Brain pericyte (primary cell): Measurements from ENCODE around the gene UBR4.
A peak's percentile ranks its signal among the peaks of the same experiment; 100 is the strongest.
"Not testable (repeated sequence)": the region's sequence is repeated elsewhere in the genome, so short reads cannot be mapped to it uniquely, and the experiment has no call there.

ENCODE experiments used
- DNase-seq: peaks from one replicate; pipeline ENCODE4 v3.0.0-alpha.2; 2012; ENCODE audit warnings: low read depth, low spot score

The UBR4 gene

GRCh38 chr1:19209990-19210771 lies at the start of gene UBR4:
Gene UBR4 (minus strand): TSS chr1:19210266. CDS start chr1:19210248, 18 bp downstream.
- DNase-seq, result peak; percentile 84

- no peak for DNase-seq
Observed at GRCh38 chr1:19258353-19258752, 48.3 kb upstream of the UBR4 start.

- DNase-seq, result no peak
Observed at GRCh38 chr1:19257178-19257914, 47.3 kb upstream of the UBR4 start.

GRCh38 chr1:19256301-19256700 lies 46.2 kb upstream of the UBR4 start:
- not testable (repeated sequence) for DNase-seq

- no peak for DNase-seq
Observed at GRCh38 chr1:19255288-19255687, 45.2 kb upstream of the UBR4 start.

GRCh38 chr1:19254416-19254815 lies 44.4 kb upstream of the UBR4 start:
- DNase-seq, result no peak

- peak; percentile 46 for DNase-seq
Observed at GRCh38 chr1:19251305-19252196, 41.5 kb upstream of the UBR4 start, which contains the start of the genes EMC1 and MRTO4. Gene EMC1 (minus strand): TSS chr1:19251524. CDS start chr1:19251509, 15 bp downstream. Gene MRTO4 (plus strand): TSS chr1:19251805. CDS start chr1:19251836, 31 bp downstream.

GRCh38 chr1:19250629-19251304 lies 40.7 kb upstream of the UBR4 start:
- DNase-seq, result no peak

GRCh38 chr1:19240673-19241538 lies 30.8 kb upstream of the UBR4 start:
- peak; percentile 16 for DNase-seq

- no peak for DNase-seq
Observed at GRCh38 chr1:19239876-19240275, 29.8 kb upstream of the UBR4 start.

GRCh38 chr1:19234224-19234623 lies 24.2 kb upstream of the UBR4 start:
- DNase-seq, result no peak

GRCh38 chr1:19232524-19232846 lies 22.4 kb upstream of the UBR4 start:
- no peak for DNase-seq

- DNase-seq, result not testable (repeated sequence)
Observed at GRCh38 chr1:19231736-19232523, 21.9 kb upstream of the UBR4 start.

GRCh38 chr1:19229828-19230325 lies 19.8 kb upstream of the UBR4 start:
- DNase-seq, result no peak

GRCh38 chr1:19229229-19229628 lies 19.2 kb upstream of the UBR4 start:
- DNase-seq, result no peak

- no peak for DNase-seq
Observed at GRCh38 chr1:19222979-19223824, 13.1 kb upstream of the UBR4 start.

GRCh38 chr1:19222573-19222972 lies 12.5 kb upstream of the UBR4 start:
- no peak for DNase-seq

GRCh38 chr1:19220991-19221390 lies 10.9 kb upstream of the UBR4 start:
- no peak for DNase-seq
